H1 (cell line): ENCODE results near the gene PUSL1. TPM values are rescaled to one million over a fixed set of nuclear protein-coding genes. Genes with fewer than 3 reads are reported as not detected.

Source experiments
- CTCF ChIA-PET: fragments of 300-600 bp; sonication (Branson Sonifier 250); formaldehyde crosslinking; loops from one replicate; lab custom pipeline; 2021; ENCODE audit not compliant: partially characterized antibody; lab: Charles Lee
- POLR2A ChIA-PET: fragments of 300-600 bp; sonication (Branson Sonifier 250); formaldehyde crosslinking; loops from one replicate; lab custom pipeline; 2021; ENCODE audit warnings: inconsistent platforms; ENCODE audit not compliant: partially characterized antibody; lab: Charles Lee
- DNase-seq, 2 experiments: peaks; one replicate each; pipeline versions ENCODE4 v3.0.0 to v3.0.0-alpha.2; 2010 to 2022; ENCODE audit warnings: low spot score in 2 of 2, low read depth in 1 of 2, mixed read lengths in 1 of 2
- FAIRE-seq: peaks from 2 replicates; lab custom pipeline; 2011; peaks lifted over from hg19 to GRCh38; lab: Jason Lieb, UNC
- H2AFZ ChIP-seq: 2 replicates; pipeline ENCODE4 v1.8.1; 2012; ENCODE audit warnings: low read length, inconsistent platforms
- H2AK5ac ChIP-seq: 2 replicates; pipeline ENCODE4 v1.6.1; 2013; ENCODE audit warnings: low read depth, low read length
- H2BK120ac ChIP-seq: replicated peaks from 2 replicates; pipeline ENCODE3; 2013; ENCODE audit warnings: low read depth, low read length, inconsistent platforms
- H2BK12ac ChIP-seq: 2 replicates; pipeline ENCODE4 v1.6.1; 2013; ENCODE audit warnings: low read depth, low read length
- H2BK15ac ChIP-seq: 2 replicates; pipeline ENCODE4 v1.6.1; 2013; ENCODE audit warnings: low read length
- H2BK20ac ChIP-seq: 2 replicates; pipeline ENCODE4 v1.6.1; 2013; ENCODE audit warnings: low read length
- H2BK5ac ChIP-seq: 2 replicates; pipeline ENCODE4 v1.6.1; 2013; ENCODE audit warnings: low read depth, low read length
- H3K14ac ChIP-seq: 2 replicates; pipeline ENCODE4 v1.6.1; 2013; ENCODE audit warnings: inconsistent platforms; ENCODE audit not compliant: insufficient read length
- H3K18ac ChIP-seq: 2 replicates; pipeline ENCODE4 v1.6.1; 2013; ENCODE audit warnings: low read length; ENCODE audit errors: extremely low read depth
- H3K23ac ChIP-seq: 2 replicates; pipeline ENCODE4 v1.6.1; 2013; ENCODE audit warnings: inconsistent platforms; ENCODE audit not compliant: insufficient read length
- H3K23me2 ChIP-seq: 2 replicates; pipeline ENCODE4 v1.6.1; 2013; ENCODE audit warnings: low read depth, low read length
- H3K27ac ChIP-seq: 2 replicates; pipeline ENCODE4 v1.6.1; 2011; ENCODE audit warnings: low read depth, low read length, inconsistent platforms
- H3K27me3 ChIP-seq, 4 experiments: replicated peaks in 1 of 4; 1 replicate in 1 of 4; 2 replicates in 3 of 4; pipeline versions ENCODE4 v1.6.1 to v1.8.1; 2011 to 2013; ENCODE audit warnings: low read length in 3 of 4, mild to moderate bottlenecking in 3 of 4, inconsistent platforms in 2 of 4, mixed read lengths in 2 of 4, moderate library complexity in 1 of 4; ENCODE audit not compliant: control insufficient read depth in 3 of 4, insufficient read depth in 3 of 4; ENCODE audit errors: extremely low read depth in 1 of 4
- H3K36me3 ChIP-seq, 4 experiments: 2 replicates each; pipeline versions ENCODE4 v1.6.1 to v1.8.1; 2011 to 2013; ENCODE audit warnings: mild to moderate bottlenecking in 4 of 4, low read length in 3 of 4, moderate library complexity in 2 of 4, control low read depth in 1 of 4, inconsistent platforms in 1 of 4; ENCODE audit not compliant: insufficient read depth in 4 of 4, control insufficient read depth in 2 of 4
- H3K4ac ChIP-seq: replicated peaks from 2 replicates; pipeline ENCODE3; 2013; ENCODE audit warnings: low read length, low read depth, mixed read lengths, inconsistent platforms; ENCODE audit not compliant: insufficient read length
- H3K4me1 ChIP-seq, 4 experiments: replicated peaks in 1 of 4; 1 replicate in 1 of 4; 2 replicates in 3 of 4; pipeline versions ENCODE4 v1.6.1 to v1.8.1; 2011 to 2013; ENCODE audit warnings: low read length in 3 of 4, inconsistent platforms in 2 of 4, mixed read lengths in 1 of 4; ENCODE audit not compliant: insufficient read depth in 4 of 4, control insufficient read depth in 3 of 4
- H3K4me2 ChIP-seq, 2 experiments: 2 replicates each; pipeline versions ENCODE4 v1.6.1 to v1.8.1; 2011 to 2013; ENCODE audit warnings: low read depth in 2 of 2, low read length in 2 of 2, control low read depth in 1 of 2, inconsistent platforms in 1 of 2, mild to moderate bottlenecking in 1 of 2; ENCODE audit not compliant: insufficient read depth in 1 of 2
- H3K4me3 ChIP-seq, 4 experiments: fragments of 200-600, 300-600 bp in 1 of 4; sonication (generic), shearing (Covaris generic), sonication (Bioruptor Twin) in 1 of 4; 2 replicates each; pipeline versions ENCODE4 v1.5.1 to v1.8.1; 2011 to 2016; ENCODE audit warnings: low read length in 4 of 4, low read depth in 3 of 4, control low read depth in 2 of 4, inconsistent platforms in 2 of 4, mild to moderate bottlenecking in 2 of 4, mixed read lengths in 1 of 4, moderate library complexity in 1 of 4; ENCODE audit not compliant: insufficient read depth in 2 of 4; ENCODE audit errors: extremely low read depth in 1 of 4
- H3K56ac ChIP-seq: replicated peaks from 2 replicates; pipeline ENCODE3; 2013; ENCODE audit warnings: low read depth, mild to moderate bottlenecking, mixed read lengths, low read length, inconsistent platforms; ENCODE audit not compliant: insufficient read length
- H3K79me1 ChIP-seq: 2 replicates; pipeline ENCODE4 v1.6.1; 2013; ENCODE audit warnings: low read depth, low read length, control low read depth
- H3K79me2 ChIP-seq, 2 experiments: 2 replicates each; pipeline versions ENCODE4 v1.6.1 to v1.8.1; 2012 to 2013; ENCODE audit warnings: low read length in 2 of 2, mild to moderate bottlenecking in 2 of 2, inconsistent platforms in 1 of 2; ENCODE audit not compliant: insufficient read depth in 2 of 2, control insufficient read depth in 1 of 2
- H3K9ac ChIP-seq, 4 experiments: replicated peaks in 1 of 4; 1 replicate in 1 of 4; 2 replicates in 3 of 4; pipeline versions ENCODE4 v1.6.1 to v1.8.1; 2011 to 2013; ENCODE audit warnings: low read depth in 3 of 4, low read length in 3 of 4, control low read depth in 2 of 4, mild to moderate bottlenecking in 2 of 4, moderate library complexity in 2 of 4, inconsistent platforms in 1 of 4; ENCODE audit errors: extremely low read depth in 1 of 4
- H3K9me3 ChIP-seq, 2 experiments: 2 replicates each; pipeline versions ENCODE4 v1.6.1 to v1.8.1; 2012 to 2013; ENCODE audit warnings: mild to moderate bottlenecking in 2 of 2, moderate library complexity in 2 of 2, control low read depth in 1 of 2, inconsistent platforms in 1 of 2, low read depth in 1 of 2, low read length in 1 of 2, mixed read lengths in 1 of 2; ENCODE audit not compliant: insufficient read depth in 2 of 2
- H4K20me1 ChIP-seq, 2 experiments: replicated peaks in 1 of 2; 2 replicates each; pipeline versions ENCODE3 to v1.8.1; 2011 to 2013; ENCODE audit warnings: inconsistent platforms in 2 of 2, low read length in 2 of 2, mild to moderate bottlenecking in 1 of 2; ENCODE audit not compliant: insufficient read depth in 2 of 2, control insufficient read depth in 1 of 2
- H4K5ac ChIP-seq: 2 replicates; pipeline ENCODE4 v1.6.1; 2013; ENCODE audit warnings: low read length, low read depth, mixed read lengths, inconsistent platforms; ENCODE audit not compliant: insufficient read length
- H4K8ac ChIP-seq: 2 replicates; pipeline ENCODE4 v1.8.0; 2013; ENCODE audit warnings: mild to moderate bottlenecking, moderate library complexity, low read length, inconsistent platforms; ENCODE audit not compliant: insufficient read depth; ENCODE audit errors: extremely low read depth
- H4K91ac ChIP-seq: replicated peaks from 2 replicates; pipeline ENCODE3; 2013; ENCODE audit warnings: low read length, mixed read lengths, inconsistent platforms; ENCODE audit not compliant: insufficient read length
- EZH2 ChIP-seq: fragments of 200-600 bp; sonication (generic); IDR thresholded peaks from 2 replicates; pipeline ENCODE4 v1.7.1; 2012; ENCODE audit warnings: low read depth, mild to moderate bottlenecking, moderate library complexity, low read length, inconsistent platforms; ENCODE audit not compliant: severe bottlenecking
- TAF1 ChIP-seq: IDR thresholded peaks from 2 replicates; pipeline ENCODE4 v1.6.1; 2011; ENCODE audit warnings: mild to moderate bottlenecking, low read depth, low read length
- WGBS, 2 experiments: shearing (Covaris generic) in 1 of 2; methylation state at CpG; one replicate each; pipeline versions ENCODE4 v1.1.6 to v1.1.7; 2013 to 2015; ENCODE audit warnings: low lambda C conversion rate in 2 of 2, mixed read lengths in 2 of 2, inconsistent platforms in 1 of 2, low coverage in 1 of 2, missing lambda C conversion rate in 1 of 2; ENCODE audit not compliant: insufficient replicate concordance in 2 of 2, insufficient coverage in 1 of 2, insufficient read length in 1 of 2; ENCODE audit errors: extremely low coverage in 1 of 2, missing lambda C conversion rate in 1 of 2; 5-methylcytosine and 5-hydroxymethylcytosine counted together
- polyA plus RNA-seq, 7 experiments: library from polyadenylated mRNA; depleted of rRNA in 3 of 7; stranded (reverse) in 5 of 7; unstranded in 2 of 7; fragments of >200 nt in 5 of 7; fragments of 200-250 nt in 2 of 7; gene quantifications; 1 replicate in 5 of 7; 2 replicates in 1 of 7; 4 replicates in 1 of 7; pipeline versions ENCODE4 v1.2.1 to v1.2.3, GENCODE V29; 2011 to 2013; ENCODE audit warnings: missing spikeins in 2 of 7, mixed read lengths in 2 of 7
- total RNA-seq: library from RNA; stranded (reverse); fragmentation: NEBNext Ultra II Directional; extraction: Animal tissue kit (Norgen Biotek cat#: 25700); gene quantifications from 2 replicates; pipeline ENCODE4 v1.2.1, GENCODE V29; 2021

Gene PUSL1
- total and polyA plus RNA-seq, 2 of the 8 experiments (the other 6 are each of a cell fraction or from before 2014, with no cell fraction given) = 38.8 to 87.4 TPM

GRCh38 chr1:1337793-1338147, 29.4 kb downstream of the PUSL1 start:
- Histone ChIP-seq H2AK5ac (no peak overlapping the region), H3K9ac (no peak overlapping the region), H4K5ac (no peak overlapping the region), H3K4ac (no peak overlapping the region), H3K27ac (no peak overlapping the region), H3K27me3 (no peaks in the 10 kb centered on the region; a peak in 1 of 7 replicates), H3K18ac (no peak overlapping the region), H4K20me1 (peaks cover 14 to 32% of the 10 kb centered on the region in 2 experiments), H3K4me1 (no peaks in the 10 kb centered on the region; a peak in 1 of 7 replicates), H2AFZ (no peak overlapping the region), H3K4me2 (no peak overlapping the region), H3K56ac (no peak overlapping the region), H2BK15ac (no peak overlapping the region), H3K23ac (no peak overlapping the region), H3K4me3 (no peak overlapping the region), H3K14ac (no peak overlapping the region), H4K8ac (no peak overlapping the region), H3K79me1 (peaks cover 12% of the 10 kb centered on the region), H3K79me2 (no peaks in the 10 kb centered on the region), H3K36me3 (peaks cover 2 to 44% (median 15%) of the 10 kb centered on the region in 4 experiments; a peak in 7 of 8 replicates), H3K9me3 (peaks cover 0 to 5% of the 10 kb centered on the region in 2 experiments; a peak in 1 of 4 replicates), H3K23me2 (no peaks in the 10 kb centered on the region; the same call in 1 of the 2 replicates), H2BK20ac (no peak overlapping the region), H2BK5ac (no peak overlapping the region), H4K91ac (no peak overlapping the region), H2BK12ac (no peak overlapping the region), H2BK120ac (no peak overlapping the region)
- FAIRE-seq (no peak), DNase-seq (peak in 1 of 2 experiments; percentile 87)
- 59% methylated on average over 6 of the region's 18 CpGs; no CpG with 5 or more reads in 1 of the 2 experiments for WGBS, 2 experiments
- ChIA-PET CTCF (interaction anchor here (0.6 to 3.2 kb wide), 7 partner anchors 8 to 66 kb away, joined by 3 to 13 read pairs (median 4); no protein-coding TSS in a partner anchor), POLR2A (interaction anchor here (0.9 to 9.0 kb wide), 4 partner anchors 11 to 74 kb away, joined by 3 to 134 read pairs (median 15); no protein-coding TSS in a partner anchor)
- TF ChIP-seq TAF1 = 0 out of 2 replicates have a peak, but pooled peaks have one; percentile 8
- no peak for TF ChIP-seq EZH2
